GM20000 (cell line): Measurements from ENCODE around the gene EBLN2.

Experiments
- DNase-seq: peaks from one replicate; pipeline ENCODE4 v3.0.0; 2012; ENCODE audit warnings: low spot score
- CTCF ChIP-seq: IDR thresholded peaks from 2 replicates; pipeline ENCODE4 v1.5.1; 2012; ENCODE audit warnings: mild to moderate bottlenecking, control low read depth; ENCODE audit errors: extremely low read depth, missing control alignments

Gene EBLN2

GRCh38 chr3:73028803-73029202 is 32.7 kb upstream of the EBLN2 start:
- TF ChIP-seq CTCF: no peak
- no peak for DNase-seq

GRCh38 chr3:73029321-73029796 is 32.1 kb upstream of the EBLN2 start:
- no peak for DNase-seq
- TF ChIP-seq CTCF: no peak

GRCh38 chr3:73030073-73030597 is 31.3 kb upstream of the EBLN2 start:
- no peak for DNase-seq
- no peak for TF ChIP-seq CTCF

GRCh38 chr3:73031573-73032103 is 29.8 kb upstream of the EBLN2 start:
- TF ChIP-seq CTCF: no peak

GRCh38 chr3:73036694-73037591 is 24.5 kb upstream of the EBLN2 start:
- no peak for DNase-seq
- no peak for TF ChIP-seq CTCF

More at GRCh38 chr3:73031573-73032103, 29.8 kb upstream of the EBLN2 start:
- no peak for DNase-seq

GRCh38 chr3:73041537-73041936 is 19.9 kb upstream of the EBLN2 start:
- no peak for DNase-seq
- TF ChIP-seq CTCF: no peak

- no peak for TF ChIP-seq CTCF
- no peak for DNase-seq
These were observed 18.0 kb upstream of the EBLN2 start for GRCh38 chr3:73043414-73043813.
